ENCODE data around the gene RRP1B.
A peak's percentile ranks its signal among the peaks of the same experiment; 100 is the strongest.
"Not testable (repeated sequence)": the region's sequence is repeated elsewhere in the genome, so short reads cannot be mapped to it uniquely, and the experiment has no call there.

Gene RRP1B

DNA sequence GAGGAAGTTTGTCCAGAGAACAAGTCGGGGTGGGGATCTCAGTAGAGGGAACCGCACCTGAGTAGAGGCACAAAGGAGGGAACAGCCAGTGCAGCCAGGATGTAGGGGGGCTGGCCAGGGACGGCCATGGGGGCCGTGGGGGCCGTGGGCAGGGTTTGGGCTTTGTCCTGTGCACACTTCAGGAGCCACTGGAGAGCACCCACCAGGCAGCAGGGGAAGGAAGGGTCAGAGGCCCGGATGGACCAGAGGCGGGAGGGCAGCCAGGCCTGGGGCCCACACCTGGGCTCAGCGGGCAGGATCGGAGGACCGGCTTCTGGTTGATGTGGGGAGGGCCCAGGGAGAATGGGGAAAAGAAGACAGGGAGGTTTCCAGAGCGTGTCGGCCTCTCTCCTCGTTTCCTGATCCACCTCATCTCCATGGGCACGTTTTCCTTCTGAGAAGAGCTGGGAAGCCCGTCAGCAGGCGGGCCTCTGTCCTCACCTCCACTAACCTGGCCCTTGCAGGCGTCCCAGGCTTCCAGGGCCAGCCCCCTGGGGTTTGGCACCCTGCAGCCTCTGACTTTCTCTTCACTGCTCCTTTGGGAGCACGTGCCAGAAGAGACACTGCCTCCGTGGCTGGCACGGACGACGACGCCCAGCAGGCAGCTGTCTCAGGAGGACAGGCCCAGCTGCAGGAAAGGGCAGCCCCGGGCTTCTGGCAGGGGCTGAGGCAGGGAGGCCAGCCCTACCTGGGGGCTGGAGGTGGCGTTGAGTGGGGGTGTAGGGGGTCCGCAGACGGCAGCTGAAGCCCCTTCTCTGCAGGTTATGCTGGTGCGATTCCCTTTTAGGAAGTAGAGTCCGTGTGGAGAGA, 42.8 kb downstream of the RRP1B start:
- no peak for DNase-seq (ENCODE audit: low spot score)

GRCh38 chr21:43702785-43703034, 43.4 kb downstream of the RRP1B start:
- no peak for DNase-seq (ENCODE audit: low spot score)

GRCh38 chr21:43703035-43703880, 43.9 kb downstream of the RRP1B start:
- peak; percentile 6 for DNase-seq (ENCODE audit: low spot score)

GRCh38 chr21:43707462-43707861, 48.1 kb downstream of the RRP1B start:
- no peak for DNase-seq (ENCODE audit: low spot score)

- DNase-seq (ENCODE audit: low spot score), result no peak
These were observed 49.5 kb downstream of the RRP1B start for GRCh38 chr21:43708745-43709381.

- DNase-seq (ENCODE audit: low spot score), result no peak
These were observed 53.0 kb downstream of the RRP1B start for GRCh38 chr21:43712268-43712942.

- DNase-seq (ENCODE audit: low spot score), result not testable (repeated sequence)
These were observed 53.8 kb downstream of the RRP1B start for GRCh38 chr21:43713123-43713522.

DNA sequence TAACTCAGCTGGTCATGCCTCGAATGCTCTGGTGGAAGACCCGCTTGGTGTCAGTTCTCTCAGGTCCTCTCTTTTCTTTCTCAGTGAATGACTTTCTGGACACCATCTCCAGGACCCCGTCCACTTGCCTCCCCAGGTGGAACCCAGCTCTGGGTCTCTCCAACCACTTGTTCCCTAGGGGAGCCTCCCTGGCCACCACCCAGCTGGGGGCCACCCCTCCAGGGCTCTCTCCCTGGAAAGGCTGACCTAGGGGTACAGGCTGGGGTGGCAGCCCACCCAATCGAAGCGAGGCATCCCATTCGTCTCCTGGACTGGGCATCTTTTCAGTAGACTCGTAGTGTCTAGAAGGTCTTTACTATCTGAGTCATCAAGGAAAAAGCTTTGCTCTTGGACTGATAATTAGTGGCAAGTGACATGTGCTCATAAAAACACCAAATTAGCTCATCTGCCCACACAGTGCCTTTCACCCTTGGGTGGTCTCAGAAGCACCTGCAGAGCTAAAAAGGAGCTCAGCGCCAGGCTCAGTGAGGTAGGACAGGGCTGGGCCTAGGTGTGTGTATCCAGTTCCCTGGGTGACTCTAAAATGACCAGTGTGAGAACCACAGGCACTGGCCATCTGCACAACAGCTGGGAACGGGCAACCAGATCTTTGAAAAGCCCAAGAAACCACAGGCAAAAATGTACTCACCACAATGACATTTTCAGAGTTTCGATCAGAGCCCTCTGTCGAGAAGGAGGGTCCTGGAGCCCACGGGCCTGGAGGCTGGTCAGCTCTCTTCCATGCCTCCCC, 57.2 kb downstream of the RRP1B start:
- no peak for DNase-seq (ENCODE audit: low spot score)

DNA sequence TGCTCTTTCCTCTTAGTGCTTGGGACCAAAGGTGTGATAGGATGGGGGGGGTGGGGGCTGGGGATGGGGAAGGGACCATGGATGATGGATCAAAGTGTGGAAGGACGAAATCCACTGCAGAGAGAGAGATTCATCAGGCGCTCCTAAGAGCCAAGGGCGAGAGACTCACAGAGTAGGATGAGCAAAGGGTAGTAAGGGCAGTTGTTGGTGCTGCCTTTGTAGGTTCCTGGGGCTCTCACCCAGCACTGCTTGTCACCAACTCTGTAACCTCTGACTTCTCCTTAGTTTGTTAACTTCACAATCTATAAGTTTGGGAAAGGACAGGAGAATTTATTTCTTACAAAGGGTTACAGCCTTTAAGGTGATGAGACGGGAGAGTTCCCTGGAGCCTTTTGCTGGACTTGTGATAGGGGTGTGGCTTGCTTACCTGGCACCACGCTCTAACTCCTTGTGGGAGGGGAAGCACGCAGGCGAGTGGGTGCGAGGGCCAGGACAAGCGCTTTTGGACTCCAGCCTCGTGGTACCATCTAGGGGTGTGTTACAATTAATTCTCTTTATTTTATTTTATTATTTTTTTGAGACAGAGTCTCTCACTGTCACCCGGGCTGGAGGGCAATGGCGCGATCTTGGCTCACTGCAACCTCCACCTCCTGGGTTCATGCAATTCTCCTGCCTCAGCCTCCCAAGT, 58.0 kb downstream of the RRP1B start:
- no peak for DNase-seq (ENCODE audit: low spot score)

DNA sequence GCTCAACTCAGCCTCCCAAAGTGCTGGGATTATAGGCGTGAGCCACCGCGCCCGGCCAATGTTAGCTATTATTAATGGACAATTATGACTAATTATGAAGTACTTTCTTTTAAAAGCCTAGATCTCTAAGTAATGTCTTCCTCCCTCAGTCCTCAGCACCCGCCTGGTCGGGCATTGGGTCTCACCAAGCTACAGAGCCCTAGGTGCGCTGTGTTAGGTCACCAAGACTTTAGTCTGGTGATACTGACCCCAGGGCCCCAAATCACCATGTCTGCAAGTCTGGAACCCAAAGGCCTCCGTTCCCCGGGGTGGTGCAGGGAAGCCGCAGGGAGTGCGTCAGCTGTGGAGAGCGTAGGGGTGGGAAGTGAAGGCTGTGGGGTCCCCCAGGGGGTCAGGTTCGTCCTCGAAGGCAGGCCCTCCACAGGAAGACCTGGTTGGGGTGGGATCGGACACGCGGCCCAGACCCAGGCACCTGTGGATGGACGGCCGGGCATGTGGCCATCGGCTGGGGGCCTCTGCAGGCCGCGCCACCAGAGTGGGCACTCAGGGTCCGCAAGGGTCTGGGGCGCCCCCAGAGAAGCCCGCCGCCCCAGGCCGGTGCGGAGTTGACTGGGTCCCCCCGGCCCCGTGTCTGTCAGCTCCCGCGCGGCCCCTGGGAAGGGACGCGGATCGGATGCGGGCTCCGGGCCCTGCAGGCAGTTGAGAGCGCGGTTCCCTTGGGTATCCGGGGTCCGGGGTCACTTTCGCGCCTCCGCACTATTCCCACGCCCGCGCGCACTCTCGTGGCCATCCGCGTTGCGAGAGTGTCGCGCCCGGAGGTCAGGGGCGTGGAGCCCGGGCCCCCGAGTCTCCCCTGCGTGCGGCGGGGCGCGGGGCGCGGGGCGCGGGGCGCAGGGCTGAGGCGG, 58.9 kb downstream of the RRP1B start:
- DNase-seq (ENCODE audit: low spot score), result no peak

- peak; percentile 66 for DNase-seq (ENCODE audit: low spot score)
These were observed 59.8 kb downstream of the RRP1B start, which contains the start of gene PDXK for GRCh38 chr21:43718872-43719747. Gene PDXK (plus strand): TSS chr21:43719129. CDS start chr21:43719295, 166 bp downstream.

GRCh38 chr21:43719748-43720538, 60.6 kb downstream of the RRP1B start:
- peak; percentile 6 for DNase-seq (ENCODE audit: low spot score)

GRCh38 chr21:43720539-43721166, 61.3 kb downstream of the RRP1B start:
- no peak for DNase-seq (ENCODE audit: low spot score)

DNA sequence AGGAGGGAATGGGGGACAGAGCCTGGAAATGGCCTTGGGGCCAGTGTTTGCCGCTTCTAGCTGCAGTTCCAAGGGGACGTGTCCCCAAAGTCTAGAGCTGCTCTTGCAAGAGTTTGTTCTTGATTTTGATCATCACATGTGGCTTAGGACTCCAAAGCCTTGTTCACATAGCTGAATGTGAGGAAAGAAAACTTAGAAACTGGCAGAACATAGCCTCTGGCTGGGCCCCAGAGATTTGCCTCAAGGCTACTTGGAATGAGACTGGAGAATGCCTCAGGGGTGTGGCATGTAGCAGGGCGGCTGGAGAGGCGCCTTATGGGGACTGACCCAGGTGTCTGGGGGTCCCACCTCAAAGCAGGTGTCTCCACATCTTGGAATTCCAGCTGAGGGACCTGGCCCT, 61.8 kb downstream of the RRP1B start:
- no peak for DNase-seq (ENCODE audit: low spot score)

DNA sequence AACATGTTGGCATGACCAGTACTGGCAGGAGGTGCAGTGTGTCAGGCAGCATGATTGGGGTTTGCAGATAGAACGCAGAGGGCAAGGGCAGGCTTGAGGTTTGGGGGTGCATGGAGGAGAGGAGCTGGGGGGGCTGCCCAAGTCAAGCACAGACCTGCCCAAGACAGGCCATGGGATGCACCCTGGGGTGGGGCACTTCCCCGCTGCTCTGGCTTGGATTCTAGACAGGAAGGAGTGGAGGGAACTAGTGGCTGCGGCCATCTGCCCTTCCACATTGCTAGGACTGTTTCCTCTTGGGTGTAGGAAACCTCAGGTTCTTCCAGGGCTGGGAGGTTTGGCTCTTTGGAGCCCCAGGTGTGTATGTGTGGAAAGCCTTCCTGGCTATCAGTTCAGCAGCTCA, 62.6 kb downstream of the RRP1B start:
- DNase-seq (ENCODE audit: low spot score), result no peak

GRCh38 chr21:43723648-43724047, 64.3 kb downstream of the RRP1B start:
- no peak for DNase-seq (ENCODE audit: low spot score)

Data from CD4-positive, alpha-beta T cell treated with Interleukin-2 at 100 ng/mL for 4 hours (primary cell).